ENCODE measurements around the gene ANKMY2.

DNA sequence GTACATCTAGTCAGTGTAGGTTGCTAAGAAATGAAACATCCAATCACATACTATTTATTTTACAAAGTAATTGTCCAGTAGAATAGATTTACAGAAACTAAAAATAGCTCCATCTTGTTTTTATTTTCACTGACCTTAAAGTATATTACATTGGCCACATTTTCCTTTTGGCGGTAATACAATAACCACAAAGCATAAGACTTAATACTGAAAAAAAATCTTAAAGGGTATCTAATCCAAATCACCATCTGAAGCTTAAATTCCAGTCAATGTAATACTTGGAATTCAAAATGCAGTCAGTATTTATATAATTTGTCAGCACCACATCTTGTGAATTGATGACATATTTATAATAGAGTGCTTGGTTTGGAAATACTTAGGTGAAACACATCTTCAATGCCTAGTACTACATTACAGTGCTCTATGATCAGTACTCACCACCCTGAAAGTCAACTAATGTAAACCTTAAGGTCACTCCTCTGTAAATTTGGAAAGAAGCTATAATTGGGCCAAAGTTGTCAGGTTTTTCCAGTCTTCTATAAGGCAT lies 8.9 kb downstream of the ANKMY2 start:
- TF ChIP-seq, protein P1, sequence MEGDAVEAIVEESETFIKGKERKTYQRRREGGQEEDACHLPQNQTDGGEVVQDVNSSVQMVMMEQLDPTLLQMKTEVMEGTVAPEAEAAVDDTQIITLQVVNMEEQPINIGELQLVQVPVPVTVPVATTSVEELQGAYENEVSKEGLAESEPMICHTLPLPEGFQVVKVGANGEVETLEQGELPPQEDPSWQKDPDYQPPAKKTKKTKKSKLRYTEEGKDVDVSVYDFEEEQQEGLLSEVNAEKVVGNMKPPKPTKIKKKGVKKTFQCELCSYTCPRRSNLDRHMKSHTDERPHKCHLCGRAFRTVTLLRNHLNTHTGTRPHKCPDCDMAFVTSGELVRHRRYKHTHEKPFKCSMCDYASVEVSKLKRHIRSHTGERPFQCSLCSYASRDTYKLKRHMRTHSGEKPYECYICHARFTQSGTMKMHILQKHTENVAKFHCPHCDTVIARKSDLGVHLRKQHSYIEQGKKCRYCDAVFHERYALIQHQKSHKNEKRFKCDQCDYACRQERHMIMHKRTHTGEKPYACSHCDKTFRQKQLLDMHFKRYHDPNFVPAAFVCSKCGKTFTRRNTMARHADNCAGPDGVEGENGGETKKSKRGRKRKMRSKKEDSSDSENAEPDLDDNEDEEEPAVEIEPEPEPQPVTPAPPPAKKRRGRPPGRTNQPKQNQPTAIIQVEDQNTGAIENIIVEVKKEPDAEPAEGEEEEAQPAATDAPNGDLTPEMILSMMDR (IDR thresholded peaks at IDR 0.05), result no peak
- TF ChIP-seq POLR2A (IDR thresholded peaks at IDR 0.05), result no peak
